ACC112 (cell line): Measurements from ENCODE around the gene TPX2.

ENCODE experiments used
- H2AFZ ChIP-seq: fragments of 200-600 bp; sonication (generic); one replicate; pipeline ENCODE4 v1.6.0; 2017; ENCODE audit warnings: antibody characterized with exemption, low read length; ENCODE audit not compliant: unreplicated experiment
- H3K27ac ChIP-seq: fragments of 200-600 bp; sonication (generic); 2 replicates; pipeline ENCODE4 v1.5.1; 2014; ENCODE audit warnings: low read depth, mild to moderate bottlenecking, antibody characterized with exemption, low read length, moderate library complexity
- H3K27me3 ChIP-seq: fragments of 200-600 bp; sonication (generic); 2 replicates; pipeline ENCODE4 v1.6.1; 2014; ENCODE audit warnings: mild to moderate bottlenecking, antibody characterized with exemption, low read length, moderate library complexity, mixed read lengths; ENCODE audit not compliant: insufficient read depth
- H3K36me3 ChIP-seq: fragments of 200-600 bp; sonication (generic); 2 replicates; pipeline ENCODE4 v1.6.1; 2016; ENCODE audit warnings: mild to moderate bottlenecking, antibody characterized with exemption, low read length, moderate library complexity, mixed read lengths; ENCODE audit not compliant: insufficient read depth
- H3K4me1 ChIP-seq: fragments of 200-600 bp; sonication (generic); one replicate; pipeline ENCODE4 v1.6.1; 2016; ENCODE audit warnings: low read length, mixed read lengths; ENCODE audit not compliant: insufficient read depth, unreplicated experiment, control insufficient read depth
- H3K4me3 ChIP-seq: fragments of 200-600 bp; sonication (generic); 2 replicates; pipeline ENCODE4 v1.5.1; 2014; ENCODE audit warnings: mild to moderate bottlenecking, low read depth, low read length
- H3K79me2 ChIP-seq: fragments of 200-600 bp; sonication (generic); one replicate; pipeline ENCODE4 v1.6.0; 2016; ENCODE audit warnings: low read length; ENCODE audit not compliant: control insufficient read depth, unreplicated experiment, insufficient read depth

The TPX2 gene

GRCh38 chr20:31716351-31716750 lies 22.7 kb upstream of the TPX2 start:
- Histone ChIP-seq H3K27ac (peak overlapping the region; percentile 99), H3K27me3 (no peaks in the 10 kb centered on the region), H3K36me3 (peaks cover 70% of the 10 kb centered on the region), H3K79me2 (peaks cover 91% of the 10 kb centered on the region), H2AFZ (no peak overlapping the region), H3K4me3 (peak overlapping the region; percentile 71), H3K4me1 (peaks cover 81% of the 10 kb centered on the region)

GRCh38 chr20:31716818-31717477 lies 22.1 kb upstream of the TPX2 start:
- H3K79me2 ChIP-seq, result peaks cover 91% of the 10 kb centered on the region
- H3K36me3 ChIP-seq, result peaks cover 70% of the 10 kb centered on the region
- H3K27ac ChIP-seq, result peak overlapping the region; percentile 99
- no peaks in the 10 kb centered on the region for H3K27me3 ChIP-seq
- H3K4me3 ChIP-seq, result peak overlapping the region; percentile 71
- H3K4me1 ChIP-seq, result peaks cover 75% of the 10 kb centered on the region
- no peak overlapping the region for H2AFZ ChIP-seq

- no peaks in the 10 kb centered on the region for H3K27me3 ChIP-seq
- H3K79me2 ChIP-seq, result peaks cover 91% of the 10 kb centered on the region
- H3K4me1 ChIP-seq, result peaks cover 68% of the 10 kb centered on the region
- peak overlapping the region; percentile 71 for H3K4me3 ChIP-seq
- peaks cover 68% of the 10 kb centered on the region for H3K36me3 ChIP-seq
- H2AFZ ChIP-seq, result no peak overlapping the region
- H3K27ac ChIP-seq, result peak overlapping the region; percentile 99
Observed at GRCh38 chr20:31717478-31718201, 21.4 kb upstream of the TPX2 start.

DNA sequence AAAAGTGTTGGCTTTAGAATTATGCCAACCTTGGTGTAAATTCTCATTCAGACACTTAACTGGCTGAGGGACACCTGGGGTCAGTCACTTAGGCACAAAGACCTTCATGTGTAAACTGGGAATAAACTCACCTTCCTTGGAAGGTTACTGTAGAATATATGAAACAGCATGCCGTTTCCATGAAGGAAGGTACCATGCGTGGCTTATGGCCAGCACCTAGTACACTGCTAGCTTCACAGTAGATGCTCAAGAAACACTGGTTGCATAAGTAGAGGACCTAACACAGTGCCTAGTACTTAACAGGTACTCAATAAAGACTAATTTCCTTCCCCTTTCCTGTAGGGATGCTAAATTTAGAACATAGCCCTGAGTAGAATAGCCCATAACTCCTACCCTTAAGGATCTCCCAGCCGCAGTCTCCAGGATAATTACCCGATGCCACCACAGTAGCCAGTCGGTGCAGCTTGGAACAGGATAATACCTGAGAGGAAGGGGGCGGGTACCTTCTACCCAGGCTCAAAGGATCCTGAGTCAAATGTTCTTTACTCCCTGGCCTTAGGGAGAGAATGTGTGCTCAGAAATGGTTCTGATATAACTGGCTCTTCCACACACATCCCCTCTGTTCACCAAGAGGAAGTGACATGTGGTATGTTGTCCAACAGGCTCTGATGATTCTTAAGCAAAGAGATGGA lies 20.0 kb upstream of the TPX2 start:
- H3K4me3 ChIP-seq, result peak overlapping the region; percentile 93
- H3K4me1 ChIP-seq, result peaks cover 56% of the 10 kb centered on the region
- peak overlapping the region; percentile 88 for H3K27ac ChIP-seq
- H2AFZ ChIP-seq, result no peak overlapping the region
- H3K79me2 ChIP-seq, result peaks cover 90% of the 10 kb centered on the region
- H3K36me3 ChIP-seq, result peaks cover 63% of the 10 kb centered on the region
- no peaks in the 10 kb centered on the region for H3K27me3 ChIP-seq

GRCh38 chr20:31719644-31720485 lies 19.2 kb upstream of the TPX2 start:
- peaks cover 56% of the 10 kb centered on the region for H3K36me3 ChIP-seq
- no peak overlapping the region for H2AFZ ChIP-seq
- peaks cover 82% of the 10 kb centered on the region for H3K79me2 ChIP-seq
- peaks cover 49% of the 10 kb centered on the region for H3K4me1 ChIP-seq
- peak overlapping the region; percentile 88 for H3K27ac ChIP-seq
- no peaks in the 10 kb centered on the region for H3K27me3 ChIP-seq
- peak overlapping the region; percentile 93 for H3K4me3 ChIP-seq

GRCh38 chr20:31720486-31721407 lies 18.3 kb upstream of the TPX2 start:
- Histone ChIP-seq H3K36me3 (peaks cover 52% of the 10 kb centered on the region), H3K27me3 (no peaks in the 10 kb centered on the region), H3K27ac (peak overlapping the region; percentile 88), H2AFZ (no peak overlapping the region), H3K4me3 (peak overlapping the region; percentile 93), H3K4me1 (peaks cover 41% of the 10 kb centered on the region), H3K79me2 (peaks cover 75% of the 10 kb centered on the region)

GRCh38 chr20:31721408-31722256 lies 17.5 kb upstream of the TPX2 start:
- peaks cover 66% of the 10 kb centered on the region for H3K79me2 ChIP-seq
- H3K27ac ChIP-seq, result peak overlapping the region; percentile 88
- H2AFZ ChIP-seq, result no peak overlapping the region
- H3K27me3 ChIP-seq, result no peaks in the 10 kb centered on the region
- H3K4me1 ChIP-seq, result peaks cover 32% of the 10 kb centered on the region
- H3K36me3 ChIP-seq, result peaks cover 47% of the 10 kb centered on the region
- H3K4me3 ChIP-seq, result peak overlapping the region; percentile 93

- Histone ChIP-seq H3K4me3 (peak within 1 kb of the TSS; percentile 93), H3K4me1 (peaks cover 31% of the 10 kb centered on the region), H2AFZ (peak within 1 kb of the TSS; percentile 54), H3K27ac (peak within 1 kb of the TSS; percentile 88), H3K27me3 (no peaks in the 10 kb centered on the region), H3K36me3 (peaks cover 39% of the 10 kb centered on the region), H3K79me2 (peaks cover 58% of the 10 kb centered on the region)
Observed at GRCh38 chr20:31722257-31723068, 16.6 kb upstream of the TPX2 start, which contains the start of gene BCL2L1. TSS of gene BCL2L1 (minus strand) at chr20:31722868. CDS start at chr20:31722218, 650 bp downstream.
